Activated T-cell treated with anti-CD3 and anti-CD28 coated beads for 48 hours (primary cell): Measurements from ENCODE around the gene TMOD1.
A peak's percentile ranks its signal among the peaks of the same experiment; 100 is the strongest.
"Not testable (repeated sequence)": the region's sequence is repeated elsewhere in the genome, so short reads cannot be mapped to it uniquely, and the experiment has no call there.

ENCODE experiments used
- DNase-seq: peaks from one replicate; pipeline ENCODE4 v3.0.0-alpha.2; 2020; ENCODE audit warnings: low read depth

Gene TMOD1

GRCh38 chr9:97501177-97501971 is at the start of gene TMOD1:
TMOD1 (plus strand) TSS chr9:97501666; CDS start chr9:97524189, 22,523 bp downstream.
- DNase-seq: peak; percentile 45

- DNase-seq: not testable (repeated sequence)
Observed at GRCh38 chr9:97453573-97453972, 47.9 kb upstream of the TMOD1 start.

- DNase-seq: not testable (repeated sequence)
Observed at GRCh38 chr9:97456841-97457240, 44.6 kb upstream of the TMOD1 start.

- no peak for DNase-seq
Observed at GRCh38 chr9:97459326-97459725, 42.1 kb upstream of the TMOD1 start.

GRCh38 chr9:97462159-97462558 is 39.3 kb upstream of the TMOD1 start:
- no peak for DNase-seq

- DNase-seq: no peak
Observed at GRCh38 chr9:97462914-97463313, 38.6 kb upstream of the TMOD1 start.

- DNase-seq: peak; percentile 20
Observed at GRCh38 chr9:97468658-97469448, 32.6 kb upstream of the TMOD1 start.

GRCh38 chr9:97470076-97470475 is 31.4 kb upstream of the TMOD1 start:
- DNase-seq: no peak

- DNase-seq: no peak
Observed at GRCh38 chr9:97473717-97474116, 27.7 kb upstream of the TMOD1 start.

- no peak for DNase-seq
Observed at GRCh38 chr9:97474372-97474925, 27.0 kb upstream of the TMOD1 start.

- DNase-seq: no peak
Observed at GRCh38 chr9:97475059-97475458, 26.4 kb upstream of the TMOD1 start.

- no peak for DNase-seq
Observed at GRCh38 chr9:97478301-97478981, 23.0 kb upstream of the TMOD1 start.

GRCh38 chr9:97479496-97480159 is 21.8 kb upstream of the TMOD1 start:
- DNase-seq: no peak

GRCh38 chr9:97480174-97480573 is 21.3 kb upstream of the TMOD1 start:
- DNase-seq: no peak

GRCh38 chr9:97480749-97481148 is 20.7 kb upstream of the TMOD1 start:
- DNase-seq: no peak

GRCh38 chr9:97484134-97484533 is 17.3 kb upstream of the TMOD1 start:
- DNase-seq: no peak

GRCh38 chr9:97487107-97487506 is 14.4 kb upstream of the TMOD1 start:
- no peak for DNase-seq

GRCh38 chr9:97487861-97488260 is 13.6 kb upstream of the TMOD1 start:
- DNase-seq: no peak

- no peak for DNase-seq
Observed at GRCh38 chr9:97491216-97491999, 10.1 kb upstream of the TMOD1 start.

GRCh38 chr9:97497558-97498375 is 3.7 kb upstream of the TMOD1 start:
- DNase-seq: not testable (repeated sequence)
